ENCODE measurements around the gene STK33.

STK33 gene

DNA sequence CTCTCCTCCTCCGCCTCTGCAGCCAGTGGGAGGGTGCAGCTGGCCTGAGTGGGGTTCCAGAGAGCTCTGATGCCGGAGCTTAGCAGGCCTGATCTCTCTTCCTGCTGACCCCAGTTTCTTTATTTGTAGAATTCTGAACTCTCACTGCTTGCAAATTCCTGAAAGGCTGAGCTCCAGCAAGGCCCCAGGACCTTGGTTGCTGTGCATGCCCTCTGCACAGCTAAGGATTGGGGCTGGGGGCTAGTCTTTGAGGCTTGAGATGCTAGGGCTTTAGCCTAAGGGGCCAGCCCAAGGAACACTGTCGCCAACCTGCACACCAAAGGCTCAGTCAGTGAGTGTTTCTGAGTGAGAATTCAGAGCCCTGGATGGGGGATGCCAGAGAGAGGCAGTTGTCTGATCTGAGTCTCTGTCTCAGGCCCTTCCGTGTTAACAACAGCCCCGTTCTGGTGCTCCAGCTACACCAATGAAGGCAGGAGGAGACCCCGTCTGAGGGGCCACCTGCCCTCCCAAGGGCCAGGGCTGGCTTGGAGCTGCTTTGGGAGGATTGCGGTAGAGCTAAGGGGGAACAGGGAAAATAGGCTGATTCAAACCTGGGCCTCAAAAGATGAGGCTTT lies 224.3 kb downstream of the STK33 start:
- H3K4me3 ChIP-seq (ENCODE audit: low read depth, low read length) = no peak overlapping the region
- TF ChIP-seq, protein P1, sequence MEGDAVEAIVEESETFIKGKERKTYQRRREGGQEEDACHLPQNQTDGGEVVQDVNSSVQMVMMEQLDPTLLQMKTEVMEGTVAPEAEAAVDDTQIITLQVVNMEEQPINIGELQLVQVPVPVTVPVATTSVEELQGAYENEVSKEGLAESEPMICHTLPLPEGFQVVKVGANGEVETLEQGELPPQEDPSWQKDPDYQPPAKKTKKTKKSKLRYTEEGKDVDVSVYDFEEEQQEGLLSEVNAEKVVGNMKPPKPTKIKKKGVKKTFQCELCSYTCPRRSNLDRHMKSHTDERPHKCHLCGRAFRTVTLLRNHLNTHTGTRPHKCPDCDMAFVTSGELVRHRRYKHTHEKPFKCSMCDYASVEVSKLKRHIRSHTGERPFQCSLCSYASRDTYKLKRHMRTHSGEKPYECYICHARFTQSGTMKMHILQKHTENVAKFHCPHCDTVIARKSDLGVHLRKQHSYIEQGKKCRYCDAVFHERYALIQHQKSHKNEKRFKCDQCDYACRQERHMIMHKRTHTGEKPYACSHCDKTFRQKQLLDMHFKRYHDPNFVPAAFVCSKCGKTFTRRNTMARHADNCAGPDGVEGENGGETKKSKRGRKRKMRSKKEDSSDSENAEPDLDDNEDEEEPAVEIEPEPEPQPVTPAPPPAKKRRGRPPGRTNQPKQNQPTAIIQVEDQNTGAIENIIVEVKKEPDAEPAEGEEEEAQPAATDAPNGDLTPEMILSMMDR (IDR thresholded peaks at IDR 0.05; ENCODE audit: borderline replicate concordance, insufficient read depth, low read depth, low read length) = no peak

DNA sequence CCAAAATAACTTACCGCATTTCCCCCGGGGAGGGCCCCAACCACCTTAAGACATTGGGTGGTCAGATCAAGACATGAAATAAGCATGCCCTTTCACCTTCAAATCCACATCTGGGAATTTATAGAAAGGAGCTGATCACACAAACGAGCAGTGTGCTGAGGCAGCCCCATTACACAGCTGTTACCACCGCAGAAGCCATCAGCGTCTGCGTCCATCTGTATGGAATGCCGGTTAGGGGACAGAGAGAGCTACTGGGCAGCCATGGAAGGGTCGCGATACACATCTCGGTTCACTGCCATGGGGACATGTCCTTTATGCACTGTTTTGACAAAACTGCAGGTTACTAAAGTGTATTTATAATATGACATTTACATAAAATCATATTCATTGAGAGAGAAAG lies 225.3 kb downstream of the STK33 start:
- TF ChIP-seq, protein P1 (IDR thresholded peaks at IDR 0.05; ENCODE audit: borderline replicate concordance, insufficient read depth, low read depth, low read length) = no peak

DNA sequence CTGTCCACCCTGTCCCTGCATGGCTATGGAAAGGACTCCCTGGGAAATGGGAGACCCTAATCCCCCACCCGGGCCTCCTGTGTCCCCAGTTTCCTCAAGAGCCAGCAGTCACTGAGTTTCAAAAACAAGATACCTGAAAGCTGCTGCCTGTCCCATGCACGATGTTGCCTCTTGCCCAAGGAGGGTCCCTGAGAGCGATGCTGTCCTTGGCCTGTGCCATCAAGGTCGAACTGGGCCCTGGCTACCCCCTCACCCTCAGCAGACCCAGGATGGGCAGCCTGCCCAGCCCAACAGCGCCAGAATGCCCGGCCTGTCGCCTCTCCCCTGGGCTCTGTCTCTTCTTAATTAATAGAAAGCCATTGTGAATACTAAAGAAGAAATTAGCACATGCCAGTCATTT lies 225.8 kb downstream of the STK33 start:
- TF ChIP-seq, protein P1 (IDR thresholded peaks at IDR 0.05; ENCODE audit: borderline replicate concordance, insufficient read depth, low read depth, low read length) = no peak

More for the DNA sequence above, 225.3 kb downstream of the STK33 start:
- no peak overlapping the region for H3K4me3 ChIP-seq (ENCODE audit: low read depth, low read length)

DNA sequence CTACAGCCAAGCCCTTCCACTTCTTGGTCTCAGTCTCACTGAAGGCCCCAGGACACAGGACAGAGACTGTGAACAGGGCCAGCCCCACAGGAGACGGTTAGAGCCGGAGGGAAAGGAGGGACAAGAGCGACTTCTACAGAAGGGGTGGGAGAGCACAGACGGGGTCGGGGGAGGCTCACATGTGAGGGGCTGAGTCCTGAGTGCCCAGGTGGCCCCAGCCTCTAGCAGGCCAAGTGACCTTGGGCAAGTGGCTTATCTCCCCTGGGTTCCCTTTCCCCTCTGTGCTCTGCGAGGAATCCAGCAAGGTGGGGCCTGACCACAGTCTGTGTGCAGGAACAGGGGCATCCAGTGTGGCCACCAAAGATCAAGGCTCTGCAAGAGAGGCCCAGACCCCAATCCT lies 227.7 kb downstream of the STK33 start:
- no peak overlapping the region for H3K4me3 ChIP-seq (ENCODE audit: low read depth, low read length)
- TF ChIP-seq, protein P1 (IDR thresholded peaks at IDR 0.05; ENCODE audit: borderline replicate concordance, insufficient read depth, low read depth, low read length) = no peak

More for the DNA sequence above, 225.8 kb downstream of the STK33 start:
- no peak overlapping the region for H3K4me3 ChIP-seq (ENCODE audit: low read depth, low read length)

DNA sequence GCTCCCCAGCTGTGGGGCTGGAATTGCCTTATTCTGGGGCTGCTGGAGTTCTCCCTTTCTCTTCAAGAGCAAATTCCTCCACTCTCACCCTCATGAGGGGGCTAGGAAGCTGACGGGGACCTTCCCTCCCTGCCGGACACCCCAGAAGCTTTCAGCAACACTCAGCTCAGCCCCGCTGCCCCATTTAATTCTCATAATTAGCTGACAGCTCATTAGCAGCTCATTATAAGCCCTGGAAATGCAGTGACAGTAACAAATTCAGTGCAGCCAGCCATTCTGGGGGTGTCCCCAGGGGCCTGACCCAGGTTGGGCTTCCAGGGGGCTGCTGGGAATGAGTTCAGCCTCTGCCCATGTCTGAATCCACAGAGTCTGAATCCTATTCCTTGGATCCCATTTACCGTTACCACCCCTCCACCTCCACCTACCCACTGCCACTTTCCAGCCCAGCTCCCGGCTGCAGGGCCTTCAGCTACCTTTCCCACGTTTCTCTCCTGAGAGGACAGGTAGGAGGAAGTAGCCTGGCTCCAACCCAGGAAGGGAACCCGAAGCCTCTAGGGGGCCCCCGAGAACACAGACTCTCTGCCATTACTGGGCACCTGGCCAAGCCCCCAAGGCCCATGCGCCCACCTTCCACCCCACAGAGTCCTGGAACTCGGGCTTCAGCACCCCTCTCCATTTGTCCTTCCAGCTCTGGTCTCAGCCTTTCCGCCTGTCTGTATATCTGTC lies 228.6 kb downstream of the STK33 start:
- H3K4me3 ChIP-seq (ENCODE audit: low read depth, low read length) = no peak overlapping the region
- TF ChIP-seq, protein P1 (IDR thresholded peaks at IDR 0.05; ENCODE audit: borderline replicate concordance, insufficient read depth, low read depth, low read length) = peak; percentile 45; the same call in 1 of the 2 replicates

DNA sequence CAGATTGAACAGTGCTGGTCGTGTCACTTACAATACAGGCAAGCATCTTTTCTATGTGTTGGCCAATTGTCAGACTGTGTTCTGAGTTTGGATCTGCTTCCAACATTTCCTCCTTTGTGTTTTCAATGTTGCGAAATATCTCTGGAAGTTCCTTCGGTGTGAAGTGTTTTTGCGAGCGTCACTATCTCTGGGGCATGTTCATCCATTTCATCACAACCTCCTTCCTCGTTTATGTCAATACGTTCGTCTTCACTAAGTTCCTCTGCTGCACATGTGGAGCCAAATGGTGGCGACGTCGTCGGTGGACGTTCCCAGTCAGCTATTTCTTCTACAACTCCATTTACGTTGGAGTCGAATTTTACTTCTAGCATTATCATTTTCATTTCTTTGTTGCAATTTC lies 230.1 kb downstream of the STK33 start:
- TF ChIP-seq, protein P1 (IDR thresholded peaks at IDR 0.05; ENCODE audit: borderline replicate concordance, insufficient read depth, low read depth, low read length) = no peak
- no peak overlapping the region for H3K4me3 ChIP-seq (ENCODE audit: low read depth, low read length)

DNA sequence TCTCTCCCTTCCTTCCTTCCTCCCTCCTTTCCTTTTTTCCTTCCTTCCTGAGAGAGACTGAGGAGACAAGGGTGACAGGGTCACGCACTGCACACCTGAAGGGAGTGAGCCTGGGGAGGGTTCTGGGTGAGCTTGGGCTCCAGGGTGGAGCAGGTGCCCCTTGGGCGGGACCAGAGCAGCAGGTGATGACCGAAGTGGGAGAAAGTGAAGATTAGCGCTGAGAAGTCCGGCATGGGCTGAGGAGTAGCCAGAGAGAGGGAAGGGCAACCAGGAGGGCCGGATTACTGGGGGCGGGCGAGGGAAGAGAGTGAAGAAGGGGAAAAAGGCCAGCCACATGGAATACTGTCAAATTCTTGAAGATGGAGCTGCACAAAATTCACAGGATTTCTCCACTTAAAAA lies 231.1 kb downstream of the STK33 start:
- no peak overlapping the region for H3K4me3 ChIP-seq (ENCODE audit: low read depth, low read length)
- TF ChIP-seq, protein P1 (IDR thresholded peaks at IDR 0.05; ENCODE audit: borderline replicate concordance, insufficient read depth, low read depth, low read length) = no peak

Measured in GM12875 (cell line).